ENCODE results near the gene ZNF786.
"Not testable (repeated sequence)": the region's sequence is repeated elsewhere in the genome, so short reads cannot be mapped to it uniquely, and the experiment has no call there.

The ZNF786 gene

GRCh38 chr7:149043936-149044335, 46.6 kb downstream of the ZNF786 start:
- intact Hi-C loops (cut with DNase I; ENCODE audit: low total_unique reads) = no loop called here
- no peak for DNase-seq
- TF ChIP-seq CTCF (IDR thresholded peaks at IDR 0.05) = no peak
- Histone ChIP-seq H3K4me3 (no peak overlapping the region), H3K27ac (no peak overlapping the region), H3K4me1 (no peaks in the 10 kb centered on the region), H3K27me3 (no peaks in the 10 kb centered on the region), H3K36me3 (no peaks in the 10 kb centered on the region), H3K9me3 (no peaks in the 10 kb centered on the region)

- Histone ChIP-seq H3K4me1 (no peaks in the 10 kb centered on the region), H3K4me3 (no peak overlapping the region), H3K9me3 (no peaks in the 10 kb centered on the region), H3K36me3 (no peaks in the 10 kb centered on the region), H3K27me3 (no peaks in the 10 kb centered on the region), H3K27ac (no peak overlapping the region)
- no peak for DNase-seq
- intact Hi-C loops (cut with DNase I; ENCODE audit: low total_unique reads) = no loop called here
- no peak for TF ChIP-seq CTCF (IDR thresholded peaks at IDR 0.05)
Observed at GRCh38 chr7:149041350-149041749, 49.2 kb downstream of the ZNF786 start.

GRCh38 chr7:149038641-149039040, 51.9 kb downstream of the ZNF786 start:
- H3K9me3 ChIP-seq; intact Hi-C loops (cut with DNase I; ENCODE audit: low total_unique reads); H3K27me3 ChIP-seq; H3K4me1 ChIP-seq; H3K36me3 ChIP-seq; DNase-seq; H3K27ac ChIP-seq; H3K4me3 ChIP-seq: not testable (repeated sequence)

GRCh38 chr7:149036676-149037075, 53.8 kb downstream of the ZNF786 start:
- H3K4me3 ChIP-seq = no peak overlapping the region
- intact Hi-C loops (cut with DNase I; ENCODE audit: low total_unique reads) = no loop called here
- DNase-seq = no peak
- no peaks in the 10 kb centered on the region for H3K36me3 ChIP-seq
- H3K27me3 ChIP-seq = no peaks in the 10 kb centered on the region
- no peaks in the 10 kb centered on the region for H3K9me3 ChIP-seq
- no peak overlapping the region for H3K27ac ChIP-seq
- no peaks in the 10 kb centered on the region for H3K4me1 ChIP-seq
- no peak for TF ChIP-seq CTCF (IDR thresholded peaks at IDR 0.05)

GRCh38 chr7:149031353-149031910, 59.1 kb downstream of the ZNF786 start:
- DNase-seq = no peak
- intact Hi-C loops (cut with DNase I; ENCODE audit: low total_unique reads) = no loop called here
- H3K27me3 ChIP-seq = no peaks in the 10 kb centered on the region
- no peaks in the 10 kb centered on the region for H3K9me3 ChIP-seq
- no peaks in the 10 kb centered on the region for H3K36me3 ChIP-seq
- peaks cover 0 to 21% (median 15%) of the 10 kb centered on the region in 4 donors for H3K4me1 ChIP-seq
- TF ChIP-seq CTCF (IDR thresholded peaks at IDR 0.05) = no peak
- H3K4me3 ChIP-seq = no peak overlapping the region
- H3K27ac ChIP-seq = no peak overlapping the region

- H3K27ac ChIP-seq; H3K27me3 ChIP-seq; intact Hi-C loops (cut with DNase I; ENCODE audit: low total_unique reads); H3K36me3 ChIP-seq; H3K4me3 ChIP-seq; H3K9me3 ChIP-seq; DNase-seq: not testable (repeated sequence)
- H3K4me1 ChIP-seq = peaks cover 0 to 23% (median 19%) of the 10 kb centered on the region in 4 donors
Observed at GRCh38 chr7:149030439-149030838, 60.1 kb downstream of the ZNF786 start.

All from tibial artery (tissue), 4 donors.